Testis (tissue), 3 donors: ENCODE data around the gene ADSS1. TPM values are rescaled to one million over a fixed set of nuclear protein-coding genes. Genes with fewer than 3 reads are reported as not detected.

ENCODE experiments used
- DNase-seq: peaks from one replicate; pipeline ENCODE4 v3.0.0-alpha.2; 2019
- H3K27ac ChIP-seq, 2 donors: fragments of 200-600 bp; sonication (generic); one replicate each; pipeline ENCODE4 v1.5.1; 2019
- H3K27me3 ChIP-seq: fragments of 200-600 bp; sonication (generic); one replicate; pipeline ENCODE4 v1.5.1; 2019
- H3K36me3 ChIP-seq: fragments of 200-600 bp; sonication (generic); one replicate; pipeline ENCODE4 v1.5.1; 2017; ENCODE audit warnings: low read depth; ENCODE audit errors: missing control alignments
- H3K4me1 ChIP-seq: fragments of 200-600 bp; sonication (generic); one replicate; pipeline ENCODE4 v1.5.1; 2019
- H3K4me3 ChIP-seq, 2 donors: fragments of 200-600 bp; sonication (generic); one replicate each; pipeline ENCODE4 v1.5.1; 2017 to 2019
- H3K9me3 ChIP-seq: fragments of 200-600 bp; sonication (generic); one replicate; pipeline ENCODE4 v1.5.1; 2017
- CTCF ChIP-seq, 3 experiments: fragments of 450-650 bp in 2 of 3; fragments of 200-600 bp in 1 of 3; sonication (generic) in 1 of 3; IDR thresholded peaks; one replicate each; pipeline ENCODE4 v1.5.1; 2016 to 2019; ENCODE audit warnings: antibody characterized with exemption in 3 of 3, mild to moderate bottlenecking in 2 of 3, moderate library complexity in 1 of 3
- POLR2A ChIP-seq: fragments of 450-650 bp; IDR thresholded peaks from one replicate; pipeline ENCODE4 v1.6.1; 2017; ENCODE audit warnings: antibody characterized with exemption, mild to moderate bottlenecking, moderate library complexity
- WGBS, 2 donors: methylation state at CpG; one replicate each; pipeline ENCODE4 v1.1.5; 2018; 5-methylcytosine and 5-hydroxymethylcytosine counted together
- intact Hi-C: fragments of 100-400 bp; cut with DNase I; formaldehyde crosslinking; loops from one replicate; pipeline ENCODE4 v1.15.1; 2023; ENCODE audit warnings: low total_unique reads
- polyA plus RNA-seq: library from polyadenylated mRNA; stranded (reverse); fragments of 350-450 nt; fragmentation: Illumina TruSeq; extraction: RNeasy Lipid Tissue Mini Kit (QIAGEN cat#74804); gene quantifications from one replicate; pipeline ENCODE4 v1.2.3, GENCODE V29; 2014; ENCODE audit warnings: low read depth, low replicate concordance; ENCODE audit not compliant: insufficient read depth
- total RNA-seq, 2 donors: library from RNA; depleted of rRNA; stranded (reverse); fragments of >200 nt; gene quantifications; one replicate each; pipeline ENCODE4 v1.2.3, GENCODE V29; 2016

Gene ADSS1
- total and polyA plus RNA-seq, 3 donors from 2014 or later, result 48.7 to 79.6 (median 79.4) TPM

- H3K4me1 ChIP-seq, result no peaks in the 10 kb centered on the region
- TF ChIP-seq POLR2A (no peak), CTCF (IDR thresholded peaks at IDR 0.05) (no peak)
- no peak overlapping the region for H3K4me3 ChIP-seq
- H3K9me3 ChIP-seq, result no peaks in the 10 kb centered on the region
- 99% methylated on average over 15 of the region's 15 CpGs for WGBS, 2 donors
- no peaks in the 10 kb centered on the region for H3K36me3 ChIP-seq
- H3K27me3 ChIP-seq, result no peaks in the 10 kb centered on the region
- no peak overlapping the region for H3K27ac ChIP-seq
- intact Hi-C loops, result loop anchor here (5.0 kb wide), 1 partner anchor 51 kb away; no protein-coding TSS in a partner anchor
- DNase-seq, result no peak
Measured at GRCh38 chr14:104776481-104776880, 52.5 kb downstream of the ADSS1 start.

- 88 to 89% methylated on average over 10 to 16 of the region's 16 CpGs for WGBS, 2 donors
- no peaks in the 10 kb centered on the region for H3K27me3 ChIP-seq
- intact Hi-C loops, result loop anchor here (5.0 kb wide), 1 partner anchor 50 kb away; no protein-coding TSS in a partner anchor
- no peaks in the 10 kb centered on the region for H3K36me3 ChIP-seq
- DNase-seq, result no peak
- TF ChIP-seq CTCF (IDR thresholded peaks at IDR 0.05) (no peak), POLR2A (no peak)
- H3K4me3 ChIP-seq, result no peak overlapping the region
- no peaks in the 10 kb centered on the region for H3K9me3 ChIP-seq
- no peak overlapping the region for H3K27ac ChIP-seq
- no peaks in the 10 kb centered on the region for H3K4me1 ChIP-seq
Measured at GRCh38 chr14:104776961-104777807, 53.2 kb downstream of the ADSS1 start.

GRCh38 chr14:104777808-104778249 lies 53.8 kb downstream of the ADSS1 start:
- TF ChIP-seq POLR2A (no peak), CTCF (IDR thresholded peaks at IDR 0.05) (no peak)
- H3K4me3 ChIP-seq, result no peak overlapping the region
- no peaks in the 10 kb centered on the region for H3K9me3 ChIP-seq
- no peaks in the 10 kb centered on the region for H3K36me3 ChIP-seq
- WGBS, 2 donors, result 78 to 86% methylated on average over 13 to 14 of the region's 15 CpGs
- DNase-seq, result no peak
- intact Hi-C loops, result loop anchor here (5.0 kb wide), 1 partner anchor 49 kb away; no protein-coding TSS in a partner anchor
- no peaks in the 10 kb centered on the region for H3K4me1 ChIP-seq
- H3K27me3 ChIP-seq, result no peaks in the 10 kb centered on the region
- no peak overlapping the region for H3K27ac ChIP-seq

- Histone ChIP-seq H3K4me1 (no peaks in the 10 kb centered on the region), H3K9me3 (no peaks in the 10 kb centered on the region), H3K36me3 (no peaks in the 10 kb centered on the region), H3K27me3 (no peaks in the 10 kb centered on the region), H3K4me3 (no peak overlapping the region), H3K27ac (no peak overlapping the region)
- 93 to 100% methylated on average over 4 to 15 of the region's 15 CpGs for WGBS, 2 donors
- no peak for DNase-seq
- no peak for TF ChIP-seq POLR2A
- no peak for TF ChIP-seq CTCF (IDR thresholded peaks at IDR 0.05)
- intact Hi-C loops, result loop anchor here (5.0 kb wide), 1 partner anchor 48 kb away; no protein-coding TSS in a partner anchor
Measured at GRCh38 chr14:104778694-104779331, 54.8 kb downstream of the ADSS1 start.
